ENCODE measurements around the gene CELF2.

CELF2 gene

DNA sequence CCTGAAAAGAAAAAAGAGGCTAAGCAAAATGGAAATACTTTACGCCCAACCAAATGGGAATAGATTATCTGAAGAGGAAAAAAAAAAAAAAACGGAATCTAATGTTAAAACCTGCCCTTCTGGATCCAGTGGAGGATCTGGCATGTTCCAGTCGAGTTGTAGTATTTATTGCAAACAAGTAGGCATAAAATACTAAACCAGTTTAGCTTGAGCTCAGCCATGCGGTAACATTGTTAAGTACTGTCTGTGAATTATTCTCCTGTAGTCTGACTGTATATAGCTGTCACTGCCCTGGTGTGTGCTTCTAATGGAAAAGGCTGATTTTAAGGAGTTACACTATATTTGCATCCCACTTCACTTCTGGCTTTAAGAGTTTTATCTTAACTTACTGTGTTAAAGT is 40.3 kb downstream of the CELF2 start:
- no peak for DNase-seq (ENCODE audit: low read depth in 3 of 3, low spot score in 1 of 3)

DNA sequence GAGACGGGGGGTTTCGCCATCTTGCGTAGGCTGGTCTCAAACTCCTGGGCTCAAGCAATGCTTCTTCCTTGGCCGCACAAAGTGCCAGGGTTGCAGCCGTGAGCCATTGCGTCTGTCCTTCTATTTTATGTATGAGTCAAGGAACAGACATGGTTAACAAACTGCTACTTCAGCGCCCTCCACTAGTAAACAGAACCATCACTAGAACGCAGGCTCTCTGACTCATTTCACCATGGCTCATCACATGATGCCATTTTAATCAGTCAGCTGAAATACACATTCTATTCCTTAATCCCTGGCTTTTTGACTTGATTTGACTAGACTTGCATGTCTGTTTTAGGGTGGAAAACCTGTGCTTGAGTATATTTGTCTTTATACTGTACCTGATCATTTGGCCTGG is 41.3 kb downstream of the CELF2 start:
- no peak for DNase-seq (ENCODE audit: low read depth in 3 of 3, low spot score in 1 of 3)

DNA sequence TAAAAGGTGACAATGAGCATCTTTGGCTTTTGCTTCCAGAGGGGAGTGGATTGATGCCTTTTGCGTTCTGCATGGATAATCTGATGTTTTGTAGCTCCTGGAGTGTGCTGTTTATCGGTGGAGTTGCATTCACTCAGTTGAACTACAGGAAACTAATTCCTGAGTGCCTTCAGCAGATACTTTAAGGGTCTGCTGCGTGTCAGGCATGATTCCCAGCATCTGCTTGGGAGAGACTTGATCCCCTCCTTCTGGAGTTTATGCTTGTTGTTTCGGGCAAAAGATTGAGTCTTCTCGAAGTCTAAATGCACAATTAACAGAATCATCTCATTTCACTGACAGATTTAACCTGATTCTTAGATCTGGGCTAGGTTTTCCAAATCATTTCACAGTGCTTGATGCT is 46.2 kb downstream of the CELF2 start:
- no peak for DNase-seq (ENCODE audit: low read depth in 3 of 3, low spot score in 1 of 3)

GRCh38 chr10:11064832-11065231 is 47.2 kb downstream of the CELF2 start:
- DNase-seq (ENCODE audit: low read depth in 3 of 3, low spot score in 1 of 3) = no peak

DNA sequence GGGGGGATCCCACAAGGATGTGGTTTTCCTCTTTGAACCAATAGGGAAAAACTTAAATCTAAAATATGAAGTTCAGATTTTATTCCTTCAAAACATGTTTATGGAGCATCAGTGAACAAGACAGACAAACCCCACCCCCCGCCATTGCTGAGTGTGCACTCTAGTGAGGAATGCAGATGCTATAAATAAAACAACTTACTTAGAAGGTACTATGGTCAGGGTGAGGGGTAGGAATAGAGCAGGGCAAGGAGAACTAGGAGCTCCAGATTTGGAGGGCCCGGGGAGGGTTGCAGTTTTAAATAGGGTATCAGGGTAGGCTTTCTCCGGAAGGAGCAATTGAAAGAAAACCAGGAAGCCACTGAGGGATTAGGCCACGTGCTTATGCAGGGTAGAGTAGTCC is 47.9 kb downstream of the CELF2 start:
- DNase-seq (ENCODE audit: low read depth in 3 of 3, low spot score in 1 of 3) = no peak

DNA sequence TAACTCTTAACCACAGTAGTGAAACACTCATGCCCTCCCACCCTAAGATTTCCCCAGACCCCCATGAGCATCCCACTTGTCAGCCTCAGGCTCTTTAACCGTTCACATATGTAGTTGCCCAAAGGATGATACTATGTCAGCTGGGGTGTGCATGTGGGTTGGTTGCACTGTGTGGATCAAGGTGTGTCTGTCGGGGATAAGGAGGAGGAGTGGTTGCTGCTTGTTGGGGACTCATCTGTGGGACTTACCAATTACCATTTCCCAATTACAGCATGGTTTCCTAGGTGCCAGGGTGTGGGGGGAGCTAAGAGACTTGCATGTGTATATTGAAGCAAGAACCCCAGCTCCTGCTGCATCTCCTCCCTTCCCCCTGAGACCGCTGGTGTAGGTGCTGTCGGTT is 48.8 kb downstream of the CELF2 start:
- DNase-seq (ENCODE audit: low read depth in 3 of 3, low spot score in 1 of 3) = no peak

DNA sequence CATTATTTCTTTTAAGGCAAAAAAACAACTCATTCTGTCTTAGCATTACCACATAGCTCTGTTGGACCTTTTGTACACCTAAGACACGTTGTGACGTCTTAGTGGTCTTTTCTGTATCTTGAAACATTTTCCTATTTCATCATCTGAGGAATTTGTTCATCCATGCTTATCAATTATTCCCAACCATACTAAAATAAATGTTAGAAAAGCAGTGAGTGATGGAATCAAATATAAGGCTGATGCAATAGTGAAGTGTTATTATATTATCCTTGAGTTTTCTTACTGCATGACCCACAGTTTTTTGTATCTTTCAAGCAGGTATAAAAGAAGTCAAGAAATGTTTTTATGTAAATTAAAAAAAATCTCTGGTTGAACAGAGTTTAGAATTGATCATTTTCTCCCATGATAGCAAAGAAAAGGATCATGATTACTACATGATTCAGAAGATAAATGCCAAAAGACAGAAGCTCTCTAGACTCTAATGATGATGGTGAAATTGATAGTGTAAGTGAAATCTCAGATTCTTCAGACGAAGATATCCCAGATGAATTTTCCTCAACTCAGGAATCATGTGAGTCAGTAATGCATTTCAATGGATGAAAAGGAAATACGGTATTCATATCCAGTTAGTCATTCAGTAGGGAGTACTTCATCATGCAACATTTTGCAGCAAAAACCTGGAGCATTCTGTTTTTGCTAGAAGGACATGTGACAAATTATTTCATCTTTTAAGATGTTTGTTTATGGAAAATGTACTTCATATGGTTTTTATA is 51.4 kb downstream of the CELF2 start:
- DNase-seq (ENCODE audit: low read depth in 3 of 3, low spot score in 1 of 3) = no peak

DNA sequence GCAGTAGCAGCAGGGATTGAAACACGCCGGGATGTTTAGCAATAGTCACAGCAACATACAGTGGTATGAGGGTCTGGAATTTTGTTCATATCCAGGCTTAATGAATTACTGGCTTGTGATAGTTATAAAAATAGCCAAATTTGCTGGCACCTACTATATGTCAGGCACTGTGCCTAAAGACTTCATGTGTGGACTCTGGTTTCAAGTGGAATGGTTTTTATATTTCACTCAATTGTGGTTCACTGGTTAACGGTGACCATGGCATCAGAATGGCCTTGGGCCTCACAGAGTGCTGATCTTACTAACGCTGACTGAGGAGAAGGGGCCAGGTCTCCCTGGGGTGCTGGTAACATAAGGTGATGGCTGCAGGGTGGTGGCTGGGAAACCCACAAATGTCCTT is 55.7 kb downstream of the CELF2 start:
- no peak for DNase-seq (ENCODE audit: low read depth in 3 of 3, low spot score in 1 of 3)

DNA sequence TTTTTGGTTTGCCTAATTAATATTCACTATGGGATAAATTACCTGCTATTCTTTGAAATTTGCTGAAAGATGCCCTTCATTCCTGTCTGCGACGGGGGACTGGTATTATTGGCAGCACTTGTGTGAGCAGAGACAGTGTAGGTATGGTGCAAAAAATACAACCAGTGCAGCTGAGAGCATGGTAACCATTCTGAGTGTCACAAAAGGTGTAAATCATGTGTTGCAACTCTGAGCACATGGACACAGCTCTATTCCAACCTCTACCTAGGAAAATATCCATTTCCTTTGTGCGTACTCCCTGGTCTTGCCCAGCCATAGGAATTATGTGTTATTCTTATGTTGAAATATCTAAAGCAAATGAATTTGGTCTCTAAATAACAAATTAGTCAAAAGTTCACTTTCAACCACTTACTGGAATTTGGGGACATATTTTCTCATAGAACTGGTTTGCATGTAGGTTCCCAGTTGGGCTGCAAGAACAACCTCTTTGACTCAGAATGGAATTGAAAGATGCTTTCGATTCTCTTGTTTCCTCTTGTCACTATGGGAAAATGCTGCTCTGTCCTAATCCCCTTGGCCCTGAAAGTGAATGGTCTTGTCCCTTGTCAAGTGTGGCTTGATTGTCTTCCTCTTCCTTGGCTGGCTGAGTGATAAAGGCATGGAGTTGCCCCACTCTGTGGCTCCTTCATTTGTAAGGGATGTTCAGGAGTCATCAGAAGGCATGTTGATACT is 57.0 kb downstream of the CELF2 start:
- DNase-seq (ENCODE audit: low read depth in 3 of 3, low spot score in 1 of 3) = no peak

GRCh38 chr10:11076221-11076620 is 58.5 kb downstream of the CELF2 start:
- DNase-seq (ENCODE audit: low read depth in 3 of 3, low spot score in 1 of 3) = no peak

DNA sequence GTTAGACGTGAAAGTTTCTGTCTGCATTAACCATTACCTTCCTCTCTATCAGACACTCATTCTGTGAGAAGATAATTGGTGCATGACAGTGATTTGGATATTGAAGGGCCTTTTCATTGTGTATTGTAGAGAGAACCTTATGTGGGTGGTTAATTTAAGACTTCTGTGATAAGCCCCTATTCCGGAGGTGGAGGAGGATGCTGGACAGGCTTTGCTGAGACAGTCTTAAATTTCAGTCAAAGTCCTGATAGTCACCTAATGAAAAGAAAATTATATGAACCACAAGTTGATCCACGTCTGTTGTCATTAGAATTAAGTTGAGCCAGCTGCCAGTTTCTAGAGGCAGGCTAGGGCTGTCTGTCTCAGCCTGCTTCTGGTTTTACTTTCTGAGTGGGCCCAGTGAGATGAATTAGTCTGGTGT is 62.9 kb downstream of the CELF2 start:
- DNase-seq (ENCODE audit: low read depth in 3 of 3, low spot score in 1 of 3) = no peak

- DNase-seq (ENCODE audit: low read depth in 3 of 3, low spot score in 1 of 3) = no peak
Measured at GRCh38 chr10:11081408-11081807, 63.7 kb downstream of the CELF2 start.

DNA sequence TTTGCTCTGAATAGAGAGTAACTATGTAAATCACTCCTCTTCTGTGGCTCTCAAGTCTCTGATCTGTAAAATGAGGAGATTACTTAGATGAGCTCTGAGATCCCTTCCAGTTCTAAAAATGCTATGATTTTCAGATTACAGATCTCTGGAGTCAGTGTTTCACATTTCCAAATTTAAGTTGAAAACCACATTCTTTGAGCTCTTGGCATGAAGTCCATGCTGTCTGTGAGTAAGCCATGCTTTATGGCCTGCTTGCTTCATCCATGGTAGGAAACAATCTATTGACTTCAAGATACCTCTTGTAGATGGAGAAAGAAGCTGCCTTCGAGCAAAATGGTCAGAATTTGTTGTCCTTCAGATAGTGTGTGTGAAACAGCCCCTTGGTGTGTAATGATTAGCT is 64.9 kb downstream of the CELF2 start:
- DNase-seq (ENCODE audit: low read depth in 3 of 3, low spot score in 1 of 3) = no peak

GRCh38 chr10:11083051-11083450 is 65.4 kb downstream of the CELF2 start:
- no peak for DNase-seq (ENCODE audit: low read depth in 3 of 3, low spot score in 1 of 3)

GRCh38 chr10:11085545-11085944 is 67.9 kb downstream of the CELF2 start:
- DNase-seq (ENCODE audit: low read depth in 3 of 3, low spot score in 1 of 3) = no peak

- DNase-seq (ENCODE audit: low read depth in 3 of 3, low spot score in 1 of 3) = no peak
Measured at GRCh38 chr10:11086177-11086840, 68.6 kb downstream of the CELF2 start.

- no peak for DNase-seq (ENCODE audit: low read depth in 3 of 3, low spot score in 1 of 3)
Measured at GRCh38 chr10:11087372-11087771, 69.7 kb downstream of the CELF2 start.

- no peak for DNase-seq (ENCODE audit: low read depth in 3 of 3, low spot score in 1 of 3)
Measured at GRCh38 chr10:11088709-11089108, 71.0 kb downstream of the CELF2 start.

GRCh38 chr10:11089272-11089671 is 71.6 kb downstream of the CELF2 start:
- no peak for DNase-seq (ENCODE audit: low read depth in 3 of 3, low spot score in 1 of 3)

DNA sequence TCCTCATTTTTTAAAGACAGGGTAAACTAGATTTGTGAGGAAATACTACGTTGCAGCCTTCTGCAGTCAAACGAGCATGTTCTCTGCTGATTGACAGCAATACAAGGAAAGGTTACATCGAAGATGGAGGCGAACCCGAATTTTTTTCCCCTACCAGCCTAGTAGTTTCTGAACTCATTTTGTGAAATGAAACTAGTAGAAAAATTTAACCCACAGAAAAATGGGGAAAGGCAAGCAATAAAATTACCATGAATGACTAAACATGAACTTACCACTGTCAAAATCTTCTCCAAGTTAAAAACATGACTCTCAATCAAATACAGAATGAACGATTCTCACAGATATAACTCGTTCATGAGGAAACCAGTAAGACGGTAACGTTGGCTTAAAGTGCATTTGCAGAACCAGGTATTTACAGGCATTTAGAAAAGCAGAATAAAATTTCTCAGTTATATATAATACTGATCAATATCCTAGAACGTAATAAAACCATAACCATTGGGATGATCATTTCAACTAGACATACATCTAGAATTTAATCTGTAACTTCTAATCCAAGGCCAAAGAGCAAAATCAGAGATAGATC is 73.9 kb downstream of the CELF2 start:
- DNase-seq (ENCODE audit: low read depth in 3 of 3, low spot score in 1 of 3) = no peak

- DNase-seq (ENCODE audit: low read depth in 3 of 3, low spot score in 1 of 3) = no peak
Measured at GRCh38 chr10:11093771-11094736, 76.4 kb downstream of the CELF2 start.
